ENCODE data around the gene AGAP3.

Gene AGAP3

GRCh38 chr7:151088856-151089699 lies 2.8 kb downstream of the AGAP3 start:
- DNase-seq: no peak

DNA sequence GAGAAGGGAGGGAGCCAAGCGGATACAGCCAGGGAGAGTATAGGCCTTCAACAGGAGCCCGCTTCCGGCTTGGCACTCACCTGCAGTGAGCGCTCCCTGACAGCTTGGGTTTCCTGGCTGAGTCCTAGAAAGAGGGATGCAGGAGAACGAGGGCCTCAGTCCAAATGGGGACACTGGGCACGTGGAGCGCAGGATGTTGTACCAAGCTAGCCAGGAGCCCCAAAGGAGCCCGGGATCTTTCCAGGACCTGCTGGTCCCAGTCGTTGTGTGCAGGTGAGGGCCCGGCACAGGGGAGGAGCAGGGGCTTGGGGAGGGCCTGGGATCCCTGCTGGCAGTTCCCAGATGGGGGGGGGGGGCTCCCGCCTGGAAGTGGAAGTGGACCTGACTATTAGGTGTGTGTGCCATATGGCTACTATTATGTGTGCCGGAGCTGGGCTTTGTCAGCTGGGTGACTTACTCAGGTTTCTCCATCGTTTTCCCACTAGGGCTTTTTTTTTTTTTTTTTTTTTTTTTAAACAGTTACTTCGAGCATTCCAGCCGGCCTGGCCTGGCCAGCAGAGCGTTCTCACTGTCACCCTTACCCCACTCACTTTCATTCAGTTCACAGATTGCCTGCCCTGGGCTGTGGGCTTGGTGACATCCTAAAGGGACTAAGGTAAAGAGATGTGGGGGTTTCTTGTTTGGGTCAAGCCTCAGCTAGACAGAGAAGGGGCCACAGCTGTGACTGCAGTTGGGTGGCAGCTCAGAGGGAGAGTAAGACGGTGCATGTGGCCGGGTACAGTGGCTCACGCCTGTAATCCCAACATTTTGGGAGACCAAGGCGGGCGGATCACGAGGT lies 3.8 kb downstream of the AGAP3 start:
- DNase-seq: no peak

DNA sequence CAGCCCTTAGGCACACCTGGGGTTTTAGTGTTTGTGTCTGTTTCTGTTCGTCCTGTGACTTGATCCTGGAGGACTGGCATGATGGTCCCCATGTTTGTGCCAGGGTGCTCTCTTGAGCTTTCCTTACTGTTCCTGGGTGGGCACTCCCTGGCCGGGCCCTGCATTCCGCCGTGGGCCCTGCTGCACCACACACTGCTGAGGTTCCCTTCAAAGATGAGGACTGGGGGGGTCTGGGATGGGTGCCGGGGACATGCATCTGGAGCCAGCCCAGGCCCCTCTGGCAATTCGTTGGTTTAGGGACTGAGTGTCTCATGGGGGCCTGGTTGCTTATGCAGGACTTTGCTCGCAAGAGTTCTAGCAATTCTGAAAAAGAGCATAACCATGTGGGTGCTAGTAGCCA lies 4.7 kb downstream of the AGAP3 start:
- no peak for DNase-seq

- no peak for DNase-seq
Measured at GRCh38 chr7:151091431-151091830, 5.2 kb downstream of the AGAP3 start.

GRCh38 chr7:151091988-151092387 lies 5.7 kb downstream of the AGAP3 start:
- DNase-seq: no peak

GRCh38 chr7:151093748-151094147 lies 7.5 kb downstream of the AGAP3 start:
- DNase-seq: no peak

GRCh38 chr7:151094675-151095074 lies 8.4 kb downstream of the AGAP3 start:
- DNase-seq: no peak

- no peak for DNase-seq
Measured at GRCh38 chr7:151095123-151095797, 9.0 kb downstream of the AGAP3 start.

GRCh38 chr7:151095828-151096475 lies 9.7 kb downstream of the AGAP3 start:
- DNase-seq: no peak

- no peak for DNase-seq
Measured at GRCh38 chr7:151099486-151100211, 13.4 kb downstream of the AGAP3 start.

DNA sequence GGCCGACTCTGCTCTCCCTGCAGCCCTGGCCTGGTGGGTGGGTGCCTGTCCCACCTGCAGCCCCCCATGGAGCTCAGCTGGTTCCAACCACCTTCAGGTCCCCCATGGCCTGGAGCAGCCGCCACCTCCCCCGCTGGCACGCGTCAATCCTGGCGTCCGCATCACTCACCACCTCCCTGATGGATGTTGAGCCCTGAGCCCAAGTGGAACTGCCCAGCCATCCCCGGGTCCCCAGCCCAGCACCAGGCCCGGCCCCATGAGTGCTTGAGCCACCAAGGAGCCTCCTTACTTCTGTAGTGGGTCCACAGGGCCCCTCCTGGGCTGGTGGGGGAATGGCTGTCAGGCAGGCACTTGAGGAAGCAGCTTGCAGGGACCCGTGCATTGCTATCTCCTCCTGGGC lies 14.6 kb downstream of the AGAP3 start:
- no peak for DNase-seq

DNA sequence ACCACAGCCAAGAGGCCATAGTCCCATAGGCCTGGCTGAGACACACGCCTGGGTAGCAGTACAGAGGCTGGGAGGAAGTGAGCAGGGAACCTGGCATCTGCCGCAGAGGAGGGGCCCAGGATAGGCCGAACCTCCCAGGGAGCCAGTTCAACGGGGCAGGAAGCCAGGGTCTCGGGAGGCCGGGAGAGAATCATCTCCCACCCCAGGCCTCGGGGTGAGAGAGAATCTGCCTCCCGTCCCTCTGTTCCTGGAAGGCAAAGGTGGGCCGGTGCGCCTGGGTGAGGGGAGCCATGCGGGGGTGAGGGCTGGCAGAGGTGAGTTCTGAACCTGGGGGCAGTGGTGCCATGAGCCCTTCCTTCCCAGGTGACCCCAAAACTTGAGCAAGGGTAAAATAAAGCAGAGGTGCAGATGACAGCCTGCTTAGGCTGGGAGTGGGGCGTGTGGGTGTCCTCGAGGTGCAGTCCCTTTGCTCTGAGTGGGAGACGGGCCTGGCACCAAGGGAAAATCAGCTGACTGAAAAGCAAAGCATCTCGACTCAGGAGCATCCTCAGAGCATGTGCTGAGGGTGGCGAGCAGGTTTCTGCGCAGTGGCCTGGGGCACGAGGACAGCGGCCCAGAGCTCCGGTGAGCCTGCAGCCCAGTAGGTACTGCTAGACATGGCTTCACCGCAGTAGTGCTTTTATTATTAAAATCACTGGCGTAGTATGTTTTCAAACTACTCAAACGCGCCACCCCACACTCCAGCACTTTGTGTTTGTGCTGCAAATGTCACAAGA lies 15.5 kb downstream of the AGAP3 start:
- no peak for DNase-seq

GRCh38 chr7:151102991-151103390 lies 16.7 kb downstream of the AGAP3 start:
- DNase-seq: no peak

DNA sequence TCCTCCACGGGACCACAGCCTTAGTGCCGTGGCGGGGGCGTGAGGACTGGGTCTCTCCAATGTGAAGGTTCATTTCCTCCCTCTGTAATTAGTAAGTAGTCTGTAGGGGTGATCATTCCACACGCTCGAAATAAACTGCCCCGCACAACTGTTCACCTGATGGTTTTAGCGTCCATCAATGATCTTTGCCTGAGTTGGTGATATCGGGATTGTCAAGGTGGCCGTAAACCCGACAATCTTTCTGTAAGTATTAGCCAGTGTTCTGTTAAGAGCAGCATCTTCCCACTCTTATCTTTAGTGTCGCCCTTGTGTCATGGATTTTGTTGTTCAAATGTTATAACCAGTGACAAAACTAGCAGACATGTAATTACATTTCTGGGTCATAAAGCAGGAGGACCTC lies 17.7 kb downstream of the AGAP3 start:
- DNase-seq: no peak

DNA sequence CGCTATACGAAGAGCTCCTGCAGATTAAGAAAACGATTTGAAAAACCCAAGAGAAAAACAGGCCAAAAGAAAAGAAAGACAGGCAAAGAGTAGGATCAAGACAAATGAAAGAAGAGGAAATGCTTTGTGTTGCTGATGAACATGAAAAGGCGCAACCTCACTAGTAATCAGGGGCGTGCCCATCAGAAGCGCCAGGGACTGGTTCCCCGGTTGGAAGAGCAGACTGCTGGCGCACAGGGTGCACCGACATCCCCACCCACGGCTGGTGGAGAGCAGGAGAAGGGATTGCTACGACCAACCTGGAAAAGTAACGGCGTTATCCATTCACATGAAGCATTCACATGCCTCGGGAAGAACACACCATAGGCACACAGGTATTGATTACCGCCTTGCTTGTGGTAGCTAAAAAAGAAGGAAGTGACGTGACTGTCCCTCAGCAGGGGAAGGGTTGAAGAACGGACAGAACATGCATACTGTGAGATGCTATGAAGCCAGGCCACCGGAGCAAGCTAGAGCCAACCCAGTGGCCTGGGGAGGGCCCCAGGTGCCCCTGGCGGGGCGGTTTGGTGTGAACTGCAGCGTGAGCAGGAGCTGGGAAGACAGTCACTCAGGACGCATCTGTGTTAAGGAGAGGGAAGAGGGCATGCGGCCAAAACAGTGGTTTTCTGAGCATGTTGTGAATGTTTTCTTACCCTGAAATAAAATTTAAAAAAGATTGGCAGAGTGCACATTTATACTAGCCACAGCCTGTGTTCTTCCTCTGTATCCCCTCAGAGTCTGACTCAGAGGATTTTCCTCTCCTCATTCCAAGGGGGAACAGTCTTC lies 18.3 kb downstream of the AGAP3 start:
- no peak for DNase-seq

DNA sequence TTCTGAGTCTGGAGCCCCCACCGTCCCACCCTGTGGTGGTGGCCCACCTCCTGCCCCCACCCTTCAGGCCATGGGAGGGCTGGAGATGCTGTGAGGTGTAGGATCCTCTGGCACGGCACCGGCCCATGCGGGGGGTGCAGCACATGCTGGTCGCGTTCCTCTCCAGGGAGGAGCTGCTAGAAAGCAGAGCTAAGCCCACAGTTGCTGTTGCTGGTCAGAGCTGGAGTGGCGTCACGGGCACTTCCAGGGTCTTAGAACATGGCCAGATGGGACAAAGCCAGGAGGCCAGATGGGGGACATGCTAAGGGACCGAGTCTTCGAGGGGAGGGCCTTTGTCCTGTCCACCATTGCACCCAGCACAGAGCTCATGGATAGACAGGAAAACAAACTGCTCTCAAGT lies 21.6 kb downstream of the AGAP3 start:
- DNase-seq: no peak

GRCh38 chr7:151109094-151110048 lies 23.1 kb downstream of the AGAP3 start:
- no peak for DNase-seq

DNA sequence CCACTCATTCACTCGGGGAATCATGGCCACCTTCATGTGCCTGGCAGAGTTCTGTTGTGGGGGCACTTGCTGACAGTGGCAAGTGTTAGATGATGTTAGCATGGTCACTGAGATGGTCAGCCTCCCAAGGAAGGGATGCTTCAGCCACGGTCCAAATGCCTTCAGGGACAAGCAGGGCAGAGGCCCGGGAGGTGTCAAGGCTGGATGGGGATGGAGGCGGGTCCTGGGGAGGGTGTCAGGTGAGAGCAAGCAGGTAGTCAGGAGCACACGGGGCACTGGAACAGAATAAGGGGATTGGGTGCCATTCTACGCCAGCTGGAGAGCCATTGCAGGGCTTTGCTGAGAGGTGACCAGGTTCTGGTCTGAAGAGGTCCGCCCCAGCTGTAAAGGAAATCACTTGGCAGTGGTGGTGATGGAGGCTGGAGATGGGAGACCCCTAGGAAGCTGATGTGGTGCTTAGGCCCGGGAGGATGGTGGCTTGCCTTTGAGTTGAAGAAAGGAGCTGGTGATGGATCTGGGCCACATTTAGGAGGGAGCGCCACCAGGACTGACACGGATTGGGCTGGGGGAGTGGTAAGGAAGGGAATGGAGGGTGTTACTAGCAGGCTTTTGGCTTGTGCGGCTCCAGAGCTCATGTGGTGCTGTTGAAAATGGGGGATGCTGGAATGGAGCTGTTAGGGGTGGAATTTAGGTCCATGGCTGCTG lies 24.1 kb downstream of the AGAP3 start:
- no peak for DNase-seq
